HG03039 (cell line): Measurements from ENCODE around the gene GPR35.
"Not testable (repeated sequence)": the region's sequence is repeated elsewhere in the genome, so short reads cannot be mapped to it uniquely, and the experiment has no call there.

Source experiments
- ATAC-seq: cut with Tn5 transposase; IDR thresholded peaks from one replicate; pipeline ENCODE4 v1.9.1; 2021; ENCODE audit warnings: mild to moderate bottlenecking, moderate library complexity; ENCODE audit not compliant: unreplicated experiment

GPR35 gene

GRCh38 chr2:240602266-240603050, 22.8 kb upstream of the GPR35 start:
- ATAC-seq = no peak

GRCh38 chr2:240603081-240603835, 22.0 kb upstream of the GPR35 start:
- no peak for ATAC-seq

GRCh38 chr2:240603846-240604245, 21.4 kb upstream of the GPR35 start:
- no peak for ATAC-seq

GRCh38 chr2:240604291-240604938, 20.9 kb upstream of the GPR35 start:
- no peak for ATAC-seq

GRCh38 chr2:240604939-240605716, 20.2 kb upstream of the GPR35 start:
- ATAC-seq = no peak

GRCh38 chr2:240605867-240606743, 19.2 kb upstream of the GPR35 start:
- ATAC-seq = no peak

GRCh38 chr2:240611601-240612210, 13.6 kb upstream of the GPR35 start:
- no peak for ATAC-seq

- ATAC-seq = no peak
Measured at GRCh38 chr2:240613781-240614180, 11.5 kb upstream of the GPR35 start.

GRCh38 chr2:240614391-240614790, 10.9 kb upstream of the GPR35 start:
- ATAC-seq = no peak

GRCh38 chr2:240615396-240615795, 9.9 kb upstream of the GPR35 start:
- no peak for ATAC-seq

GRCh38 chr2:240615820-240616547, 9.3 kb upstream of the GPR35 start:
- ATAC-seq = no peak

- not testable (repeated sequence) for ATAC-seq
Measured at GRCh38 chr2:240616860-240617666, 8.2 kb upstream of the GPR35 start.

- no peak for ATAC-seq
Measured at GRCh38 chr2:240618776-240619175, 6.5 kb upstream of the GPR35 start.

- no peak for ATAC-seq
Measured at GRCh38 chr2:240619506-240620148, 5.7 kb upstream of the GPR35 start.

- ATAC-seq = no peak
Measured at GRCh38 chr2:240620149-240620731, 5.0 kb upstream of the GPR35 start.

- ATAC-seq = no peak
Measured at GRCh38 chr2:240620859-240621258, 4.4 kb upstream of the GPR35 start.

GRCh38 chr2:240622060-240622411, 3.2 kb upstream of the GPR35 start:
- ATAC-seq = no peak
